LoVo (cell line): ENCODE measurements around the gene RBM33.
"Not testable (repeated sequence)": the region's sequence is repeated elsewhere in the genome, so short reads cannot be mapped to it uniquely, and the experiment has no call there.

ENCODE experiments used
- DNase-seq: peaks from one replicate; pipeline ENCODE4 v3.0.0-alpha.2; 2016; ENCODE audit warnings: low spot score

Gene RBM33

GRCh38 chr7:155665079-155665956 is 20.9 kb downstream of the RBM33 start:
- no peak for DNase-seq

- DNase-seq = no peak
Observed at GRCh38 chr7:155665957-155666287, 21.5 kb downstream of the RBM33 start.

- DNase-seq = no peak
Observed at GRCh38 chr7:155667241-155667829, 22.9 kb downstream of the RBM33 start.

GRCh38 chr7:155669717-155670505 is 25.4 kb downstream of the RBM33 start:
- DNase-seq = no peak

GRCh38 chr7:155670521-155670920 is 26.1 kb downstream of the RBM33 start:
- no peak for DNase-seq

- DNase-seq = no peak
Observed at GRCh38 chr7:155674556-155674955, 30.1 kb downstream of the RBM33 start.

GRCh38 chr7:155676052-155676451 is 31.6 kb downstream of the RBM33 start:
- DNase-seq = no peak

- DNase-seq = no peak
Observed at GRCh38 chr7:155677688-155678087, 33.2 kb downstream of the RBM33 start.

- DNase-seq = no peak
Observed at GRCh38 chr7:155680124-155680523, 35.7 kb downstream of the RBM33 start.

- no peak for DNase-seq
Observed at GRCh38 chr7:155680864-155681263, 36.4 kb downstream of the RBM33 start.

- no peak for DNase-seq
Observed at GRCh38 chr7:155681663-155682062, 37.2 kb downstream of the RBM33 start.

- no peak for DNase-seq
Observed at GRCh38 chr7:155682484-155682883, 38.0 kb downstream of the RBM33 start.

- no peak for DNase-seq
Observed at GRCh38 chr7:155683098-155683497, 38.6 kb downstream of the RBM33 start.

GRCh38 chr7:155683714-155684113 is 39.3 kb downstream of the RBM33 start:
- DNase-seq = no peak

GRCh38 chr7:155684543-155684942 is 40.1 kb downstream of the RBM33 start:
- DNase-seq = no peak

- DNase-seq = no peak
Observed at GRCh38 chr7:155685070-155685790, 40.8 kb downstream of the RBM33 start.

- no peak for DNase-seq
Observed at GRCh38 chr7:155685791-155686160, 41.3 kb downstream of the RBM33 start.

- not testable (repeated sequence) for DNase-seq
Observed at GRCh38 chr7:155686620-155687324, 42.3 kb downstream of the RBM33 start.

GRCh38 chr7:155688237-155688636 is 43.8 kb downstream of the RBM33 start:
- DNase-seq = not testable (repeated sequence)

- DNase-seq = not testable (repeated sequence)
Observed at GRCh38 chr7:155690655-155691054, 46.2 kb downstream of the RBM33 start.

- no peak for DNase-seq
Observed at GRCh38 chr7:155692317-155692716, 47.9 kb downstream of the RBM33 start.

GRCh38 chr7:155693826-155694225 is 49.4 kb downstream of the RBM33 start:
- DNase-seq = no peak
